CD14-positive monocyte (primary cell): ENCODE results near the gene CGNL1. TPM values are rescaled to one million over a fixed set of nuclear protein-coding genes. Genes with fewer than 3 reads are reported as not detected.

Source experiments
- DNase-seq, 3 donors: peaks; one replicate each; pipeline ENCODE4 v3.0.0-alpha.2; 2011 to 2022
- H2AFZ ChIP-seq: 2 replicates; pipeline ENCODE4 v1.6.0; 2012; ENCODE audit warnings: mild to moderate bottlenecking, low read depth, low read length, inconsistent platforms; ENCODE audit not compliant: insufficient read depth, poor library complexity, severe bottlenecking
- H3K27ac ChIP-seq, 2 donors: 1 replicate in 1 of 2; 2 replicates in 1 of 2; pipeline ENCODE4 v1.5.1; 2012 to 2013; ENCODE audit warnings: low read length in 2 of 2, control low read depth in 1 of 2, inconsistent platforms in 1 of 2, low read depth in 1 of 2, mild to moderate bottlenecking in 1 of 2
- H3K27me3 ChIP-seq, 2 donors: one replicate each; pipeline versions ENCODE4 v1.6.0 to v1.6.1; 2011 to 2013; ENCODE audit warnings: low read length in 2 of 2; ENCODE audit not compliant: control insufficient read depth in 2 of 2, insufficient read depth in 2 of 2
- H3K36me3 ChIP-seq, 2 donors: replicated peaks in 1 of 2; 1 replicate in 1 of 2; 2 replicates in 1 of 2; pipeline versions ENCODE4 v1.5.1 to v1.6.1; 2012 to 2013; ENCODE audit warnings: low read length in 2 of 2, control low read depth in 1 of 2, inconsistent platforms in 1 of 2, mild to moderate bottlenecking in 1 of 2; ENCODE audit not compliant: insufficient read depth in 2 of 2, control insufficient read depth in 1 of 2
- H3K4me1 ChIP-seq, 2 donors: 1 replicate in 1 of 2; 2 replicates in 1 of 2; pipeline versions ENCODE4 v1.5.1 to v1.6.1; 2012 to 2013; ENCODE audit warnings: low read length in 2 of 2, control low read depth in 1 of 2, inconsistent platforms in 1 of 2, mild to moderate bottlenecking in 1 of 2, moderate library complexity in 1 of 2; ENCODE audit not compliant: insufficient read depth in 2 of 2, control insufficient read depth in 1 of 2
- H3K4me2 ChIP-seq: replicated peaks from 2 replicates; pipeline ENCODE3; 2012; ENCODE audit warnings: low read length, moderate library complexity, mild to moderate bottlenecking; ENCODE audit not compliant: poor library complexity, severe bottlenecking; ENCODE audit errors: extremely low read depth
- H3K4me3 ChIP-seq, 3 experiments: fragments of 200-600 bp in 1 of 3; sonication (generic) in 1 of 3; replicated peaks in 1 of 3; 1 replicate in 2 of 3; 2 replicates in 1 of 3; pipeline ENCODE4 v1.5.1; 2011 to 2013; ENCODE audit warnings: low read length in 3 of 3, mild to moderate bottlenecking in 3 of 3, control low read depth in 2 of 3, low read depth in 2 of 3, inconsistent platforms in 1 of 3, moderate library complexity in 1 of 3
- H3K79me2 ChIP-seq: 2 replicates; pipeline ENCODE4 v1.6.0; 2012; ENCODE audit warnings: mild to moderate bottlenecking, control low read depth, inconsistent platforms, low read length, moderate library complexity; ENCODE audit not compliant: insufficient read depth
- H3K9ac ChIP-seq: 2 replicates; pipeline ENCODE4 v1.6.0; 2017; ENCODE audit warnings: low read length, mild to moderate bottlenecking; ENCODE audit not compliant: insufficient read depth, poor library complexity, severe bottlenecking
- H3K9me3 ChIP-seq, 2 donors: replicated peaks in 1 of 2; 1 replicate in 1 of 2; 2 replicates in 1 of 2; pipeline versions ENCODE4 v1.5.1 to v1.6.1; 2012 to 2013; ENCODE audit warnings: low read length in 2 of 2, control low read depth in 1 of 2; ENCODE audit not compliant: control insufficient read depth in 1 of 2, insufficient read depth in 1 of 2
- H4K20me1 ChIP-seq: 2 replicates; pipeline ENCODE4 v1.6.0; 2012; ENCODE audit warnings: mild to moderate bottlenecking, low read length, control low read depth, moderate library complexity; ENCODE audit not compliant: insufficient read depth
- H3K27ac Mint-ChIP-seq, 7 donors: one replicate each; pipeline ENCODE4 v1.8.0; 2020; ENCODE audit warnings: mild to moderate bottlenecking in 7 of 7, mixed read lengths in 7 of 7, moderate library complexity in 6 of 7, inconsistent platforms in 2 of 7
- H3K27me3 Mint-ChIP-seq, 3 donors: one replicate each; pipeline ENCODE4 v1.8.0; 2021 to 2022; ENCODE audit warnings: low read depth in 3 of 3, mild to moderate bottlenecking in 3 of 3, mixed read lengths in 3 of 3, moderate library complexity in 3 of 3, inconsistent platforms in 1 of 3
- H3K36me3 Mint-ChIP-seq, 2 donors: one replicate each; pipeline ENCODE4 v1.8.0; 2020; ENCODE audit warnings: mixed read lengths in 2 of 2, inconsistent platforms in 1 of 2, mild to moderate bottlenecking in 1 of 2
- H3K4me1 Mint-ChIP-seq: one replicate; pipeline ENCODE4 v1.8.0; 2020; ENCODE audit warnings: mild to moderate bottlenecking, mixed read lengths
- H3K4me3 Mint-ChIP-seq, 2 donors: one replicate each; pipeline ENCODE4 v1.8.0; 2020; ENCODE audit warnings: mild to moderate bottlenecking in 2 of 2, mixed read lengths in 2 of 2, moderate library complexity in 1 of 2
- H3K9me3 Mint-ChIP-seq, 7 donors: one replicate each; pipeline ENCODE4 v1.8.0; 2020 to 2022; ENCODE audit warnings: mixed read lengths in 7 of 7, mild to moderate bottlenecking in 6 of 7, moderate library complexity in 6 of 7, inconsistent platforms in 2 of 7
- CTCF ChIP-seq: fragments of 200-600 bp; IDR thresholded peaks from one replicate; pipeline ENCODE4 v1.8.0; 2022; ENCODE audit warnings: antibody characterized with exemption, mild to moderate bottlenecking
- WGBS: methylation state at CpG from one replicate; pipeline ENCODE4 v1.1.5; 2013; ENCODE audit warnings: missing lambda C conversion rate; ENCODE audit not compliant: insufficient coverage; 5-methylcytosine and 5-hydroxymethylcytosine counted together
- intact Hi-C, 2 donors: fragments of 100-400 bp; cut with micrococcal nuclease; formaldehyde crosslinking; loops; one replicate each; pipeline versions ENCODE4 v1.15.0 to v1.15.1; 2023
- polyA plus RNA-seq, 3 donors: library from polyadenylated mRNA; depleted of rRNA in 1 of 3; unstranded in 2 of 3; stranded (reverse) in 1 of 3; fragments of 300-500 nt in 2 of 3; fragments of >200 nt in 1 of 3; fragmentation: Illumina TruSeq in 2 of 3; gene quantifications; 1 replicate in 2 of 3; 2 replicates in 1 of 3; pipeline ENCODE4 v1.2.3, GENCODE V29; 2012 to 2021

CGNL1 gene
- polyA plus RNA-seq, 3 donors = not detected

GRCh38 chr15:57410373-57410772 lies 34.1 kb downstream of the CGNL1 start:
- DNase-seq = no peak
- Mint-ChIP-seq H3K36me3 (no peaks in the 10 kb centered on the region), H3K27me3 (peaks cover 0 to 5% (median 1%) of the 10 kb centered on the region in 3 donors), H3K4me3 (no peak overlapping the region), H3K9me3 (peaks cover 0 to 9% (median 0%) of the 10 kb centered on the region in 7 donors), H3K4me1 (peaks cover 3% of the 10 kb centered on the region), H3K27ac (no peak overlapping the region)
- Histone ChIP-seq H4K20me1 (no peaks in the 10 kb centered on the region), H3K4me2 (no peak overlapping the region), H3K4me1 (no peaks in the 10 kb centered on the region), H3K79me2 (no peaks in the 10 kb centered on the region), H3K27me3 (no peaks in the 10 kb centered on the region), H3K9me3 (no peaks in the 10 kb centered on the region), H3K27ac (no peak overlapping the region), H3K9ac (no peak overlapping the region), H2AFZ (no peak overlapping the region), H3K4me3 (no peak overlapping the region), H3K36me3 (no peaks in the 10 kb centered on the region)
- no CpG with 5 or more reads among the region's 3 CpGs for WGBS
- TF ChIP-seq CTCF = no peak
- intact Hi-C loops = no loop called here

GRCh38 chr15:57411945-57412768 lies 35.9 kb downstream of the CGNL1 start:
- no peak overlapping the region for H3K4me2 ChIP-seq
- no peak for DNase-seq
- Mint-ChIP-seq H3K4me1 (no peaks in the 10 kb centered on the region), H3K9me3 (peaks cover 0 to 8% (median 0%) of the 10 kb centered on the region in 7 donors), H3K27ac (no peak overlapping the region), H3K27me3 (peaks cover 0 to 5% (median 1%) of the 10 kb centered on the region in 3 donors), H3K36me3 (no peaks in the 10 kb centered on the region), H3K4me3 (no peak overlapping the region)
- H3K27ac ChIP-seq = no peak overlapping the region
- no peak for TF ChIP-seq CTCF
- H3K27me3 ChIP-seq = no peaks in the 10 kb centered on the region
- H3K79me2 ChIP-seq = no peaks in the 10 kb centered on the region
- H4K20me1 ChIP-seq = no peaks in the 10 kb centered on the region
- no peak overlapping the region for H3K4me3 ChIP-seq
- H3K9ac ChIP-seq = no peak overlapping the region
- H3K4me1 ChIP-seq = no peaks in the 10 kb centered on the region
- no peaks in the 10 kb centered on the region for H3K9me3 ChIP-seq
- WGBS = 87% methylated on average over 5 of the region's 12 CpGs
- intact Hi-C loops = no loop called here
- H3K36me3 ChIP-seq = no peaks in the 10 kb centered on the region
- H2AFZ ChIP-seq = no peak overlapping the region
